DOHH2 (cell line): Measurements from ENCODE around the gene TICRR.
A peak's percentile ranks its signal among the peaks of the same experiment; 100 is the strongest.

ENCODE experiments used
- H3F3A ChIP-seq: fragments of 200-600 bp; sonication (generic), shearing (Covaris generic); 2 replicates; pipeline ENCODE4 v1.6.0; 2016; ENCODE audit warnings: antibody characterized with exemption, mild to moderate bottlenecking; ENCODE audit not compliant: control insufficient read depth, insufficient read depth
- H3K27ac ChIP-seq: fragments of 200-600 bp; sonication (generic); 2 replicates; pipeline ENCODE4 v1.5.1; 2014; ENCODE audit warnings: low read depth, mild to moderate bottlenecking, low read length, moderate library complexity
- H3K27me3 ChIP-seq: fragments of 200-600 bp; sonication (generic); 2 replicates; pipeline ENCODE4 v1.6.1; 2014; ENCODE audit warnings: mild to moderate bottlenecking, low read length, mixed read lengths; ENCODE audit not compliant: control insufficient read depth
- H3K36me3 ChIP-seq: fragments of 200-600 bp; sonication (generic); 2 replicates; pipeline ENCODE4 v1.6.1; 2014; ENCODE audit warnings: mild to moderate bottlenecking, low read length, moderate library complexity, mixed read lengths; ENCODE audit not compliant: control insufficient read depth
- H3K4me1 ChIP-seq: fragments of 200-600 bp; sonication (generic); 2 replicates; pipeline ENCODE4 v1.6.1; 2014; ENCODE audit warnings: mild to moderate bottlenecking, low read length, mixed read lengths; ENCODE audit not compliant: control insufficient read depth
- H3K4me2 ChIP-seq: fragments of 200-600 bp; sonication (generic); 2 replicates; pipeline ENCODE4 v1.6.0; 2014; ENCODE audit warnings: mild to moderate bottlenecking, low read length, moderate library complexity
- H3K4me3 ChIP-seq: fragments of 200-600 bp; sonication (generic); 2 replicates; pipeline ENCODE4 v1.5.1; 2014; ENCODE audit warnings: mild to moderate bottlenecking, low read length, mixed read lengths
- H3K79me2 ChIP-seq: fragments of 200-600 bp; sonication (generic); 2 replicates; pipeline ENCODE4 v1.6.1; 2014; ENCODE audit warnings: mild to moderate bottlenecking, low read length, mixed read lengths; ENCODE audit not compliant: control insufficient read depth
- H3K9me2 ChIP-seq: fragments of 200-600 bp; sonication (generic); replicated peaks from 2 replicates; pipeline ENCODE4 v1.6.1; 2014; ENCODE audit warnings: mild to moderate bottlenecking, low read length, mixed read lengths; ENCODE audit not compliant: control insufficient read depth
- H3K9me3 ChIP-seq: fragments of 200-600 bp; sonication (generic); 2 replicates; pipeline ENCODE4 v1.6.1; 2014; ENCODE audit warnings: antibody characterized with exemption, low read length, mixed read lengths; ENCODE audit not compliant: control insufficient read depth, insufficient read depth
- H4K20me1 ChIP-seq: fragments of 200-600 bp; sonication (generic); 2 replicates; pipeline ENCODE4 v1.6.0; 2014; ENCODE audit warnings: low read depth, mild to moderate bottlenecking, antibody characterized with exemption, low read length, moderate library complexity; ENCODE audit not compliant: control insufficient read depth, insufficient read depth
- EZH2phosphoT487 ChIP-seq: fragments of 200-600 bp; sonication (generic); IDR thresholded peaks from 2 replicates; pipeline ENCODE4 v1.6.1; 2017; ENCODE audit warnings: borderline replicate concordance, mild to moderate bottlenecking, antibody characterized with exemption, low read length, moderate library complexity, mixed read lengths
- TF ChIP-seq, protein P1 (sequence below): fragments of 200-600 bp; sonication (generic); IDR thresholded peaks from one replicate; pipeline ENCODE4 v1.5.1; 2014; ENCODE audit warnings: antibody characterized with exemption, mild to moderate bottlenecking, low read depth, low read length; ENCODE audit not compliant: poor library complexity, severe bottlenecking

Gene TICRR

DNA sequence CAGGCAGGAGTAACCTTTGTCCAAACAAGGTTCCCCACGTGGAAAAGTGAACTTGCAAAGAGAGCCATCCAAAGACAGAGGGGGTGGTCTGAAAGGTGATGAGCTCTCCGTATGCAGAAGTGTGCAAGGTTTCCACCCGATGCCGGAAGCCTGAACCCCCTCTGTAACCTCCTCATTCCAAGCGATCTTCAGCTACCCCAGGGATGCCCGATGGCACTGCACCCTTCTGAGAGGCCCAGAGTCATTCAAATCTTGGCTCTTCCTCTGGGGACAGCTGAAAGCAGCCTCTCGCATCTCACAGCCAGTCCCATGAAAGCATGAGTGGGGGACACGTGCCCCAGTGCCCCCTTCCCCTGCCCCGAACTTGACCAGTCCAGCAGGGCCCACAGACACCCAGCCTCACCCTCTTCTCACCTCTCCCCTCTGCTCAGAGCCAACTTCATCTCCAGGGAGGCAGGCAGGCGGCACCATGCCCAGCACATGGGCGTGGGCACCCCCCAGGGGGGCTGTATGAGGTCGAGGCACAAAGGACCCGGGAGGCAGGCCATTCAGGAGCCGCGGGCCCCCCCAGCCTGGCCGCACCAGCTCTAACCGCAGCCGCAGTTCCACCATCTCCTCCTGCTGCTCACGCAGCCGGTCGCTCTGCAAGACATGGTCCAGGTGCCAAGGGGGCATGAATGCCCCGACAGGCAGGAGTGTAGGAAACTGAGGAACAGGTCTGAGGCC lies 71.3 kb downstream of the TICRR start:
- no peaks in the 10 kb centered on the region for H3K36me3 ChIP-seq
- no peak overlapping the region for H3K27ac ChIP-seq
- H3K4me1 ChIP-seq = no peaks in the 10 kb centered on the region
- no peaks in the 10 kb centered on the region for H3K9me2 ChIP-seq
- H3K79me2 ChIP-seq = no peaks in the 10 kb centered on the region
- no peaks in the 10 kb centered on the region for H4K20me1 ChIP-seq
- no peak overlapping the region for H3K4me2 ChIP-seq
- H3F3A ChIP-seq = no peaks in the 10 kb centered on the region
- no peaks in the 10 kb centered on the region for H3K27me3 ChIP-seq
- no peak overlapping the region for H3K4me3 ChIP-seq
- TF ChIP-seq, protein P1, sequence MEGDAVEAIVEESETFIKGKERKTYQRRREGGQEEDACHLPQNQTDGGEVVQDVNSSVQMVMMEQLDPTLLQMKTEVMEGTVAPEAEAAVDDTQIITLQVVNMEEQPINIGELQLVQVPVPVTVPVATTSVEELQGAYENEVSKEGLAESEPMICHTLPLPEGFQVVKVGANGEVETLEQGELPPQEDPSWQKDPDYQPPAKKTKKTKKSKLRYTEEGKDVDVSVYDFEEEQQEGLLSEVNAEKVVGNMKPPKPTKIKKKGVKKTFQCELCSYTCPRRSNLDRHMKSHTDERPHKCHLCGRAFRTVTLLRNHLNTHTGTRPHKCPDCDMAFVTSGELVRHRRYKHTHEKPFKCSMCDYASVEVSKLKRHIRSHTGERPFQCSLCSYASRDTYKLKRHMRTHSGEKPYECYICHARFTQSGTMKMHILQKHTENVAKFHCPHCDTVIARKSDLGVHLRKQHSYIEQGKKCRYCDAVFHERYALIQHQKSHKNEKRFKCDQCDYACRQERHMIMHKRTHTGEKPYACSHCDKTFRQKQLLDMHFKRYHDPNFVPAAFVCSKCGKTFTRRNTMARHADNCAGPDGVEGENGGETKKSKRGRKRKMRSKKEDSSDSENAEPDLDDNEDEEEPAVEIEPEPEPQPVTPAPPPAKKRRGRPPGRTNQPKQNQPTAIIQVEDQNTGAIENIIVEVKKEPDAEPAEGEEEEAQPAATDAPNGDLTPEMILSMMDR = no peak
- no peak for TF ChIP-seq EZH2phosphoT487
- no peaks in the 10 kb centered on the region for H3K9me3 ChIP-seq

DNA sequence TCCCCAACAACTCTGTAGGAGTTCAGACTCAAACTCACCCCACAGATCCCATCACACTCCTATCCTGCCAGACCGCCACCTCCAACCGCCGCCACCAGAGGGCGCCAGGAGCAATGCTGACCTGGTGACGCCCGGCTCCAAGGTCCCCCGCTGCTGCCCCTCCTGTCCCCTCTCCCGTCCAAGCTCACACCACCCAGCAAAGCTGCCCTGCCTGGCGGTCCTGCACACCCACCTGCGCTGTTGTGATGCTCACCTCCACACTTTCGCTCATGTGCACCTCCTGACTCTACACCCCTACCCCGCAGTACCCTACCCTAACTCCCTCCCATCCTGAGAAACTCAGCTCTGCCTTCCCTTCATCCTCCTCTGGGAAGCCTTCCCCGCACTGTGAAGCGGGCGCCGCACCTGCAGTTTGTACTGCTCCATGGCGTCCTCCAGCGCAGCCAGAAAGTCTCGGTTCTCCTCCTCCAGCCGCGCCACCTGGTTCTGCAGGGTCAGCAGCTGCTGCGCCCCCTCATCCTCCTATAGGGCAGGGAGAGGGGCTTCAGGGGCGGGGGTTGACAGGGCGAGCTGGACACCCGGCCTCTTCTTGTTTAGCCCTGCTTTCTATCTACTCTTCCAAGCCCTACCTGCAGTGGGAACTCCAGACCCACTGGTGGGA lies 72.1 kb downstream of the TICRR start:
- no peaks in the 10 kb centered on the region for H3K4me1 ChIP-seq
- no peak overlapping the region for H3K4me3 ChIP-seq
- TF ChIP-seq EZH2phosphoT487 = no peak
- TF ChIP-seq, protein P1 = peak; percentile 95
- no peaks in the 10 kb centered on the region for H3K9me2 ChIP-seq
- no peaks in the 10 kb centered on the region for H3K36me3 ChIP-seq
- H3K4me2 ChIP-seq = peak overlapping the region; percentile 34; the same call in 1 of the 2 replicates
- H3K9me3 ChIP-seq = no peaks in the 10 kb centered on the region
- no peaks in the 10 kb centered on the region for H3F3A ChIP-seq
- no peaks in the 10 kb centered on the region for H4K20me1 ChIP-seq
- H3K79me2 ChIP-seq = no peaks in the 10 kb centered on the region
- H3K27me3 ChIP-seq = no peaks in the 10 kb centered on the region
- no peak overlapping the region for H3K27ac ChIP-seq

DNA sequence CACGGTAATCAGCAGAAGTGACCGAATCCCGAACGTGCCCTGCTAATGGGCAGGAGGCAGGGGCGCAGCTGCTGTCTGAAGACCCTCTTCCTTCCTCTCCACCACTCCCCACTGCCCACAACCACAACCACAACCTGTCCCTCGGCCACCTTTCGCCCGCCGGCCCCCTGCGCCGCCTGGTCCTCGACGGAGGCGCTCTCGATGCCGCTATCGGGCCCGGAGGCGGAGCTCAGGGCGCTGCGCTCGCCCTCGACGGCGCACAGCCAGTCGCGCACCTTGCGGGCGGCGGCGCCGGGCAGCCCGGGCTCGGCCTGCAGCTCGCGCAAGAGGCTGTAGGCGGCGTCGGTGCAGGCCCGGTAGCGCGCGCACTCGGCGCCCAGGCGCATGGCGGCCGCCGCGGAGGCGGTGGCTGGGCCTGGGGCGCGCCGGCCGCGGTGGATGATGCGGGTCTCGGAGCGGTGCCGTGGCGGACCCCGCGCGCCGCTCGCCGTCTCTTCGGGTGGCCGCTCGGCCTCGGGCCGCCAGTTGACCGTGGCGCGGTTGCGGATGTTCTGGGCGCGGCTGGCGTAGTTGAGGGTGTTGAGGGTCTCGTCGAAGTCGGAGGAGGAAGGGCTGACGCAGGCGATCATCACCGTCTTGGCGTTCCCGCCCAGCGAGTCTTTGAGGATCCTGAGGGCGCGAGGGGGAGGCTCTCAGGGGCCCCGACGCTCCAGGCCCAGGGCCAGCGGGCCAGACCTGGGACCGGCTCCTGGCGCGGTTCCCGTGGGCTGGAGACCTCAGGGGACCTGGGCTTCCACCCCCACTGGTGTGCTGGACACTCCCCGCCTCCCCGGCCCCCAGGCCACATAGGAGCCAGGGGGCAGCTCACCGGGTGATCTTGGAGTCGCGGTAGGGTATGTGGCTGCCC lies 73.1 kb downstream of the TICRR start:
- Histone ChIP-seq H3K9me2 (no peaks in the 10 kb centered on the region), H3F3A (no peaks in the 10 kb centered on the region), H4K20me1 (no peaks in the 10 kb centered on the region), H3K79me2 (no peaks in the 10 kb centered on the region), H3K4me1 (no peaks in the 10 kb centered on the region), H3K27ac (no peak overlapping the region), H3K36me3 (no peaks in the 10 kb centered on the region), H3K4me2 (no peak overlapping the region), H3K27me3 (peaks cover 3% of the 10 kb centered on the region; the same call in 1 of the 2 replicates), H3K4me3 (no peak overlapping the region), H3K9me3 (no peaks in the 10 kb centered on the region)
- TF ChIP-seq EZH2phosphoT487 = no peak
- TF ChIP-seq, protein P1 = no peak
